ENCODE data around the gene MRGPRF. TPM values are rescaled to one million over a fixed set of nuclear protein-coding genes. Genes with fewer than 3 reads are reported as not detected.

MRGPRF gene, protein sequence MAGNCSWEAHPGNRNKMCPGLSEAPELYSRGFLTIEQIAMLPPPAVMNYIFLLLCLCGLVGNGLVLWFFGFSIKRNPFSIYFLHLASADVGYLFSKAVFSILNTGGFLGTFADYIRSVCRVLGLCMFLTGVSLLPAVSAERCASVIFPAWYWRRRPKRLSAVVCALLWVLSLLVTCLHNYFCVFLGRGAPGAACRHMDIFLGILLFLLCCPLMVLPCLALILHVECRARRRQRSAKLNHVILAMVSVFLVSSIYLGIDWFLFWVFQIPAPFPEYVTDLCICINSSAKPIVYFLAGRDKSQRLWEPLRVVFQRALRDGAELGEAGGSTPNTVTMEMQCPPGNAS
- total RNA-seq: 29.7 and 29.9 TPM in 2 replicates

DNA sequence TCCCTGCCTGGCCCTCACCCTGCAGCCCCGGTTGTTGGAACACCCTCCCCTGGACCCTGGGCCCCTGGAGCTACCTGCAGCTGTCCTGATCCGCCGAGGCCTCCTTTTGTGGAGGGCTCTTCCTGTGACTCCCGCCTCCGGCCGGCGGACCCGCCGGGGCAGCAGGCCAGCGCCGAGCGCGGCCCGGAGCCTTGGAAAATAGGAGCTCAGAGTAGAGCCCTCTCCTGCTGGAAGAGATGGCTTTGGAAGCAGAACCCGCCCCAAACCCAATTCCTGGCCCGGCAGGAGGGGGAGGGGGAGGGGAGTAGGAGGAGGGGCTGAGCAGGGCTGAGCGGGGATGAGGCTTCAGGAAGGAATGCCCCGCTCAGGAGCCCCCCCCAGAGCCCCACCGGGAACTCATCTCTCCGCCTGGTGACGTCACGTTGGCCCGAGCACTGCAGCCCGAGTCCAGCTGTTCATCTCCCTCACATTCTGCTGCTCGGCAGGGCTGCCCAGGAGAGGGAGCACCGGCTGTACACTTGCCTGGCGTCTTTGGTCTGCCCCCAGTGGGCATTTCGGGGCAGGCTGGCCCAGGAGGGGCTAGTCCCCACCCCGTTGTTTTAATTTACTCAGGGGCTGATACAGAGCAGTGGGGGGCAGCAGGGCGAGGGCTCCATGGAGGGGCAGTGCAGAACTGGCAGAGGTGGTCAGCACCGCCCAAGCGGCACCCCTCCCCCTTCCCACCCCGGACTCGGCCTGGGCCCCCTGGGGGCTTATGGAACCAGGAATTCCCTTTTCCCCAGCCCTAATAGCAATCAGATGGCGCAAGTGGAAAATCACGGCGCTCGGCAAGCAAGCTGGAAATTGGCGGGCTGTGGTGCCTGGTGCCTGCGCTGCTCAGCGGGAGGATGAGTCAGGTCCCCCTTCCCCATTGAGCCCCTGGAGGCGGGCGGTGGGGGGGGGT is at the start of gene MRGPRF:
Gene MRGPRF, minus strand, starts transcription at position 238 of the 943 bp plus-strand sequence. CDS start 3,345 bp downstream, outside the sequence.

DNA sequence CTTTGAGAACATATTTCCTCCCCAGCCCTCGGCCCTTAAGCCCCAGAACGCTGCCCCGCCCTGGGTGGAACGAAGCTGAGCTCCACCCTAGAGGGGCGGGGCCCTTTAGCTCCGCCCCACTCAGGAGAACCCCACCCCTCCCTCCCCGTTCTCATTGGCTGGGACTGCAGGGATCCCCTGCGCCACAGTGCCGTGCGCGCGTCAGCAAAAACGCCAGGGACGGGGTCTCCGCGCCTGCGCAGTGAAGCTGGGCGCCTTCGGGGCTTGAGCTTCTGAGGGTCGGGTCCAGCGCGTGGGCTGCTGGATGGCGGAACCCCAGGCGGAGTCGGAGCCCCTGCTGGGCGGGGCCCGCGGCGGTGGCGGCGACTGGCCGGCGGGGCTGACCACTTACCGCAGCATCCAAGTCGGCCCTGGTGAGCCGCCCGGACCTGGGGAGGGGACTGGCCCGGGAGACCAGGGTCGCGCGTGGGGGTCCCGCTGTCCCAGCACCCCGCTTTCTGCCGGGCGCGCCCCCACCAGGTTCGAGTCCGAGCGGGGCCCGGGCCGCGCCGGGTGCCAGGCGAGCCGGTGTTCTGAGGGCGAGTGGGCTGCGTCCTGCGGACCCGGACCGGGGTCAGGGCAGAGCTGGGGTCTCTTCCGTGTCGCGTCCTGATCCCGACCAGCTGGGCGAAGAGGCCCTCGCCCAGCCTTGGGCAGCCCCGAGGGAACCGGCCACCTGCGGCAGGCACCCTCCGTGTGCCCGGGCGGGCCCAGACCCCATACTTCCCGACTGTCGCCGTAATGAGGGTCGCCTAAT is 35.8 kb upstream of the MRGPRF start, which contains the start of gene TPCN2:
Gene TPCN2, plus strand, starts transcription at position 239 of the 796 bp plus-strand sequence. Its CDS starts 66 bp downstream, at position 305.

DNA sequence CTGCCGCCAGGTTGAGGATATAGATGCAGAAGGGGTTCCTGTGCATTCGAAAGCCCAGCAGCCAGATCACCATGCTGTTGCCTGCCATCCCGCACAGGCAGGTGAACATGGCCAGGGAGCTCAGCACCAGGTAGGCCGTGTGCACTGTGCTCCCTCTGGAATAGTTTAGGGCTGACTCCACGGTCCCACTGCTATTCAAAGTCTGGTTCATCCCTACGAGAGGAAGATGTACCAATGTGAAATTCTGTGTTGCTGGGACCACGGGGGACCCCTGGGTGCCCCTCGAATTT is 32.3 kb downstream of the MRGPRF start, which contains the start of gene MRGPRD:
Gene MRGPRD, minus strand, starts transcription at position 211 of the 290 bp plus-strand sequence. Its CDS starts 0 bp downstream, at position 211.

Other genes starting within 250 kb of the MRGPRF start
- gene CPT1A, start 171.3 kb downstream of the MRGPRF start, total RNA-seq: 27.4 and 28.0 TPM in 2 replicates
- gene MRPL21, start 109.4 kb downstream of the MRGPRF start, total RNA-seq: 54.8 and 61.8 TPM in 2 replicates
- 5.4 and 7.7 TPM in 2 replicates for gene IGHMBP2, start 109.4 kb downstream of the MRGPRF start, total RNA-seq
- gene MRGPRD, start 32.3 kb downstream of the MRGPRF start, total RNA-seq: not detected in 2 replicates
- 10.4 and 10.9 TPM in 2 replicates for gene TPCN2, start 35.7 kb upstream of the MRGPRF start, total RNA-seq
- 0.14 and 0.28 TPM in 2 replicates for gene SMIM38, start 142.7 kb upstream of the MRGPRF start, total RNA-seq